Stimulated activated CD4-positive, alpha-beta T cell treated with anti-CD3 and anti-CD28 coated beads, Interleukin-2, amount 100 ng/mL, for 24 hours (primary cell): Measurements from ENCODE around the gene IRF9.

Experiments used
- DNase-seq, 2 donors: peaks; one replicate each; pipeline ENCODE4 v3.0.0-alpha.2; 2020

Gene IRF9

DNA sequence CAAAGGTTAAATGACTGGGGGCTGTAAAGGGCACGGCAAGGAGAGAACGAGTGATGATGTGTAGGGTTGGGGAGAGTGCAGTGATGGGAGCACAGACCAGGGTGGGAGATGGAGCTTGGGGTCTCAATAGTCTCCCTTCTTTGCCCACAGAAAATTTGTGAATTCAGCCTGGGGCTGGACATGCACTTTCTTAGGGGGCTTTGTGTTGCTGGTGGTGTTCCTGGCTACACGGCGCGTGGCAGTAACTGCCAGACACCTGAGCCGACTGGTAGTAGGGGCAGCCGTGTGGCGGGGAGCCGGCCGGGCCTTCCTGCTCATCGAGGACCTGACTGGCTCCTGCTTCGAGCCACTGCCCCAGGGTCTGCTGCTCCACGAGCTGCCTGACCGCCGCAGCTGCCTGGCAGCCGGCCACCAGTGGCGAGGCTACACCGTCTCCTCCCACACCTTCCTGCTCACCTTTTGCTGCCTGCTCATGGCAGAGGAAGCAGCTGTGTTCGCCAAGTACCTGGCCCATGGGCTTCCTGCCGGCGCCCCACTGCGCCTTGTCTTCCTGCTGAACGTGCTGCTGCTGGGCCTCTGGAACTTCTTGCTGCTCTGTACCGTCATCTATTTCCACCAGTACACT is 28.9 kb upstream of the IRF9 start:
- peak in 1 of 2 donors; percentile 27 for DNase-seq

DNA sequence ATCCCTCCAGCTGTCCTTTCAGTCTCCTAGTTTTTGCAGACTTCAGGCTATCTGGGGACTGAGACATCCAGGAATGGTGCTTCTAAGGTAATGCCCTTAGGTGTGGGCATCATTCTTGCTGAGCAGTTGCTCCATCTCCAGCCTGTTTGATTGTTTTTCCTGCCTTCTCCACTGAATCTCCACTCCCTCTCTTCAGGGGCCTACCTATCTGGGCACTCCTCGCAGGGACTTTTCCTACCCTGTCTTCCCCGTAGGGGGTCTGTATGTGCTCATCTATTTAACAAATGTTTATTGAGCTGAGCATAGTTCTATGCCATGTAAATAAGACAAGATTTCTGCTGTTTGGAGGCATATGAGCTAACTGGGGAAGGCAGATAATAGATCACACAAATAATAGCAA is 28.1 kb upstream of the IRF9 start:
- no peak for DNase-seq

DNA sequence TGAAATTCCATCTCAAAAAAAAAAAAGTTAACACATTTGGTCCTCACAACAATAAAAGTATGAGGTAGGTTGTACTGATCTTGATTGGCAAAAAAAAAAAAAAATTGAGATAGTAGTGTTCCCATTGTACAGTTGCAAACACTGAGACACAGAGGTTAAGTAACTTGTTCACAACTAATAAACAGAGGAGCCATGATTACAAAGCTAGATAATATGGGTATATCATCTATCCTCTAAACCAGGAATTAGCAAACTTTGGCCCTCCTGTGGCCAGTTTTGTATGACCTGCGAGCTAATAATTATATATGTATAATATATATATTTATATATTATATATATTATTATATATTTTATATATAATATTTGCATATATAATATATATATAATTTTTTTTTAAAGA is 27.3 kb upstream of the IRF9 start:
- no peak for DNase-seq

DNA sequence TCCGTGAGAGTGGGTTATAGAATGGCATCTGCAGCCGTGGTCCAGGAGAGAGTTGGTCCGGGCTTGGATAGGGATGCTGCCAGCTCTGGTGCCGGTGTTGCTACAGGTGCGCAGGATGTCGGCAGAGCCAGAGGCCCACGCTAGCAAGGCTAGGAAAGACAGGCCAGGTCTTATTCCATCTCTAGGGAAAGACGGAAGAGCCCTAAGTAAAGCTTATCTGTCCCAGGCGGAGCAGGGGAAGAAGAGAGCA is 25.6 kb upstream of the IRF9 start:
- DNase-seq: no peak

DNA sequence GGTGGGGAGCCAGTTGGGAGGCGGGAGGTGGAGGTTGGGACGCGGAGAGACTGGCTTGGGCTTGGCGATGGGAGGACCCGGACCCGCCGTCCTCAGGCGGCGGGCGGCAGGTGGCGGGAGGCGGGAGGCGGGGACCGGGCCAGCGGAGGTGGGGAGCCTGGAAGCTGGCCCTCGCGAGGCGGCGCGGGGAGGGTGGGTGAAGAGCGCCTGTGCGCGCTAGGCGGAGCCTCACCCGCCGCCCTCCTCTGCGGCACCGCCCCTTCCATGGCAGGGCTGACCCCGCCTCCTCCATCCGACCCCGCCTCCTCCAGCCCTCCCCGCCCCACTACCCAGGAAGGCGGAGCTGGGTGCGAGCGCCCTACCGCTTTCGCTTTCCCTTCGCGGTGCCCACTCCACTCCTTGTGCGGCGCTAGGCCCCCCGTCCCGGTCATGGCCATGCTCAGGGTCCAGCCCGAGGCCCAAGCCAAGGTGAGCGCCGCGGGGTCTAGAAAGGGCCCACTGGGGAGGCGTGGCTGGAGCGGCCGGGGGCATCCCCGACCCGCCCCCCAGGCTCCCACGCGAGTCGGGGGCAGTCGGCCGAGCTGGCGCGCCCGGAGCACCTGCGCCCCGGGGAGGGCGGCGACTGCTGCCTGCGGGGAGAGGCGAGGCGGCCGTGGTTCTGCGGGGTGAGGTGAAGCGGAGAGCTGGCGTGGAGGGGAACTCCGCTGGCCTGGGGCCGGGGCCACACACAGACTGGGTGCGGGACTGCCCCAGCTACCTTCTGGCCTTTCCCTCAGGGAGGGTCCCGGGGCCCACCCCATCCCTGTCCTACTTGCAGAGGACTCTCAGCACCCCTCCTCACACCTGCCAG is 25.0 kb upstream of the IRF9 start, which contains the start of gene PSME1:
Gene PSME1, plus strand, starts transcription at position 361 of the 850 bp plus-strand sequence. Its CDS starts 69 bp downstream, at position 430.
- peak; percentile 94 to 95 for DNase-seq

DNA sequence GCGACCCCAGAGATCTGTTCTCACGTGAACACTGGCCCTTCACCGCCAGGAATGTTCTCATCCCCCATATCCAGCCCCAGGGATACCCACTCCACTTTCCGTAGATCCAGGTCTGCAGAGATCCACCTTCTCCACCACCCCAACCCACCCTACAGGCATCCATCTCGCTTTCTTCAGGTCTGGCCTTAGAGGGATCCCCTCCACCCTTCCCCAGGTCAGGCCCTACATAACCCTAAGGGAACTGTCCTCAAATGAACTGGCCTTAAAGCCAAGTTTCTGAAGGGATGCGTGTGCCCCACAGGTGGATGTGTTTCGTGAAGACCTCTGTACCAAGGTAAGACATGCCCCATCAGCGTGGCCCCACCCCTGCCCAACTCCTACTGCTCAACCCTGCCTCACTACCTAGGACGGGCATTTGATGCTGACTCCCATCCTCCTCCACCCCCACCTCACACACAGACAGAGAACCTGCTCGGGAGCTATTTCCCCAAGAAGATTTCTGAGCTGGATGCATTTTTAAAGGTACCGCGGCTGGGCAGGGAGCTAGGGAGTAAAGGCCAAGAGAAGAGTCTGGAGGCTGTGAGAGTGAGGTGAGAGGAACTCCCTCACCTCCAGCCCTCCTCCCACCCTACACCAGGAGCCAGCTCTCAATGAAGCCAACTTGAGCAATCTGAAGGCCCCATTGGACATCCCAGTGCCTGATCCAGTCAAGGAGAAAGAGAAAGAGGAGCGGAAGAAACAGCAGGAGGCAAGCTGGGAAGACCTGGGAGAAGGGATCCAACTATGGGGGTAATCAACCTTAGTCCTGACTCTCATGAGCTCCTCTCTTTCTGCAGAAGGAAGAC is 24.2 kb upstream of the IRF9 start:
- peak in 1 of 2 donors; percentile 34 for DNase-seq

DNA sequence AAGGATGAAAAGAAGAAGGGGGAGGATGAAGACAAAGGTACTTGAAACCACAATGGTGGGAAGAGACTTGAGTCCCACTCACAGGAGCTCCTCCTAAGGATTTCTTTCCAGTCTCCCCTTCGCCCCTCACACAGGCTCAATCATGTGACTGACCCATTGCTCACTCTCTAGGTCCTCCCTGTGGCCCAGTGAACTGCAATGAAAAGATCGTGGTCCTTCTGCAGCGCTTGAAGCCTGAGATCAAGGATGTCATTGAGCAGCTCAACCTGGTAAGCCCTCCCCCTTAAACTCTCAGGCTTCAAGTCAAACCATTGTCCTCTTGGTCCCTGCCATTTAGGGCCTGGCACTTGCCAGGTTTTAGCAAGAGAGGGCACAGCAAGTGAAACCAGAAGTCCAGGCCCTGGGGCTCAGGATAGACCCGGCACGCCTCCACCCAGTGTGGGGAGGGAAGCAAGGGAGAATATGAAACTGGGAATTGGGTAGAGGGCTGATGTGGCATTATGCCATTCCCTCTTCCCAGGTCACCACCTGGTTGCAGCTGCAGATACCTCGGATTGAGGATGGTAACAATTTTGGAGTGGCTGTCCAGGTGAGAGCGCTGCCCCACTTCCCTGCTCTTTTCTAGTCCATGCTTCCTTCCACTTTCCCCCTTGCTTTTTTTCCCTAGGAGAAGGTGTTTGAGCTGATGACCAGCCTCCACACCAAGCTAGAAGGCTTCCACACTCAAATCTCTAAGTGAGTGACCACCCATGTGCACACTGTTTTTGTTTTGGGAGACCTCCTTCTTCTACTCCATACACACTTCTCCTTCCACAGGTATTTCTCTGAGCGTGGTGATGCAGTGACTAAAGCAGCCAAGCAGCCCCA is 23.3 kb upstream of the IRF9 start:
- no peak for DNase-seq

DNA sequence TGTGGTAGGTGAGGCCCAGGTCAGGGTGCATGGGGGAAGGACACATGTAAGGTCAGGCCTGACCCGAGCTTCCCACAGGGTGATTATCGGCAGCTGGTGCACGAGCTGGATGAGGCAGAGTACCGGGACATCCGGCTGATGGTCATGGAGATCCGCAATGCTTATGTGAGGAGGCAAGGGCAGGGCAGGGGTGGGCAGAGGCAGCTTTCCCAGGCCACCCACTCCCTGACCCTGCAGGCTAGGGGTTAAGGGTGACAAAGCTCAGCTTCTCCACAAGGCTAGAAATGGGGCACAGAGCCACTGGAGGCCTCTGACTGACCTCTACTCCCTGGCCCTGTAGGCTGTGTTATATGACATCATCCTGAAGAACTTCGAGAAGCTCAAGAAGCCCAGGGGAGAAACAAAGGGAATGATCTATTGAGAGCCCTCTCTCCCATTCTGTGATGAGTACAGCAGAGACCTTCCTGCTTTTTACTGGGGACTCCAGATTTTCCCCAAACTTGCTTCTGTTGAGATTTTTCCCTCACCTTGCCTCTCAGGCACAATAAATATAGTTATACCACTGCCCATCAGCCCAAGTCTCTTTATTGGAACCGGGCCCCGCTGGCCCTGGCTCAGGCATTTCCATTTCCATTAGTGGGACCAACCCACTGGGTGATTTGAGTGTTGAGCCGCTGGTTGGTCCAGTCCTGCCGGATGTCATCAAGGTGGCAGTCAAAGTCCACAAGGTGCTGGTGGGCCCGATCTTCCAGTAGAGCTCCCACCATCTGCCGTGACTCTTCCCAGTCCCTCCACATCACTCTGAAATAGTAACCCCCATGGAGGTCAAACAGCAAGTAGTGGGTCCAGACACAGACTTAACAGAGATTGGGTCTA is 22.4 kb upstream of the IRF9 start:
- no peak for DNase-seq

DNA sequence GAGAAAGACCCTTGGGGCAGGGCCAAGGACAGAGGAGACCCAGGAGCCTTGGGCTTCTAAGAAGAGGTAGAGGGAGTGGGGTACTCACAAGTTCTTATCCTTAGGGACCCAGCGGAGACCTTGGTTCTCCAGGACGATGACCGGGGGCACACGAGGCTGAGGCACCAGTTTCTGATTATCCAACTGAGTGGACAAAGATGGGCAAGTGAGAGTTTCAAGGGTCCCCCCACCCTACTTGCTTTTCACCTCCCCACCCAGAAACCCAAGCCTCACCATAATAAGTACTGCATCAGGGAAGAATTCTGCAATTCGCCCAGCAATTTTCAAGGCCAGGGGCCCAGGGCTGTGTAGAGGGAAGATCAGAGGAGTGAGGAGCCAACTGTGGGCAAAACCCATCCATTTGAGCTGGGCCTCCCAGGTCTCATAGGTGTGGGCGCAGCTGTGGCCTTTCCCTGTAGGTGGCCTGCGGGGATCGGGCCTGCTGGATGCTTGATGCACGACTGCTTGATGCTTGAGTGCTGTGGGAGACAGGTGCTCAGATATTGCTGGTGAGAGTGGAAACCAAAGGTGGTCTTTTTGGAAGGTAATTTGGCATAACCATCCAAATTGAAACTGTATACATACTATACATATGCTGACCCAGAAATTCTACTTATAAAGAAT is 21.7 kb upstream of the IRF9 start:
- DNase-seq: peak in 1 of 2 donors; percentile 45

DNA sequence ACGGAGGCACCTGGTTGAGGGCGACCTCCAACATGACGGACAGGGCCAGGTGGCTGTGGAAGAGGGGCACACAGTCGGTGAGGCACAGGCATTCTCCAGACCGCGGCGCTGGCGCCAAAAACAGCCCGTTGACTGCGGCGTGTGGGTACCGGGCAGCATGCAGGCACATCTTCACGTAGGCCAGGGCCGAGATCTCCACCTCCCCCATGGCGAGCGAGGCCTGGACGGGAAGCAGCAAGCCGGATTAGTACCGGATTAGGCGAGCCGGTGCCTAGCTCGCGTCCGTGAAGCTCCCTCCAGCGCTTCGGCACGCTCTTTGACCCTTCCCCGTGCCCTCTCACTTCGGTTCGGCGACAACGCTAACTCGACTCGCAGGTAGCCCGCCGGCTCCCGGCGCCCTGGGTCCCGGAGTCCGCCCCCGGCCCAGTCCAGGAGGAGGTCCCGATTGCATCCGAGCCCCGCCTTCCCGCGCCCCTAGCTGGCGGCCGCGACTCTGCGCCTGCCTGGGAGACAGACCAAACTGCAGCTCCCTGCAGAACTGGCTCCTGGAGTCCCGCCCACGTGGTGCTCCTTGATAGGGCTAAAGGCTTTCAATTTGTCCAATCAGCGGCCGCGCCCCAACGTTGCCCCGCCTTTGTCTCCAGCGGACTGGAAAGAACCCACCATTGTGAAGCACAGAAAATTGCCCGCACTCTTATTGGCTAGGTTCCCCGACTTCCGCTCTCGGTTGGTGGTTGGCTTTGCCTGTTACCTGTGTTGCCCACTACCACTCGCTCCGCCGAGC is 19.8 kb upstream of the IRF9 start, which contains the start of gene EMC9:
Gene EMC9, minus strand, starts transcription at position 495 of the 784 bp plus-strand sequence. Its CDS starts 287 bp downstream, at position 208.
- DNase-seq: peak; percentile 100

DNA sequence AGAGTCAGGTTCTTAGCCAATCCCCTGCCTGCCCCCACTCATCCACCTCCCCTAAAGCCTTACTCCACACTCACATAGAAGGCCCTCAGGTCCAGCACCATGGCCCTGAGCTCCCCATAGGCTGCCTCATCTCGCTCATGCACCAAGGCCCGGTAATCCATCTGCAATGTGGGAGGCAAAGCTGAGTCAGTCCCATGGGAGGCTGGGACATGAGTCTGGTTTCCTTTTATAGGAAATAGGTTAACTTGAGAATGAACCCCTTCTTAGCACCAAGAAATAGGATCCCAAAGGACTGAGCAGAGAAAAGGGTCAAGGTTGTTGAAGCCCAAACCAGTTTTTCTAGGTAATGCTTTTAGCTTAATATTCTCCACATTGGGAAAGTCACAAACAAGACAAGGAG is 17.6 kb upstream of the IRF9 start:
- no peak for DNase-seq

DNA sequence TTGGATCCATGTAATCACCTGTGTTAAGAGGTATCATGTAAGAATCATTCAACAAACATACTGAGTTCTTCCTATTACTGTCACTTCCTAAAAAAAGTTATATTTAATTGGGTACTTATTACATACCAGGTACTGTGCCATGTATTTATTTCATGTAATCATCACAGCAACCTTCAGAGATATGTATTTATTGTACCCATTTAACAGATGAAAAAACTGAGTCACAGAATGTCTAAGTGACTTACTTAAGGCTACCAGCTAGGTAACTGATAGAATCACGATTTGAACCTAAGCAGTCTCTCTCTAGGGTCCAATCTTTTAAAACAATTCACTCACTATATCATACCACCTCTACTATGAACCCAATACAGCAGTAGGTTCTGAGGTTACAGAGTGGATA is 16.6 kb upstream of the IRF9 start:
- no peak for DNase-seq

DNA sequence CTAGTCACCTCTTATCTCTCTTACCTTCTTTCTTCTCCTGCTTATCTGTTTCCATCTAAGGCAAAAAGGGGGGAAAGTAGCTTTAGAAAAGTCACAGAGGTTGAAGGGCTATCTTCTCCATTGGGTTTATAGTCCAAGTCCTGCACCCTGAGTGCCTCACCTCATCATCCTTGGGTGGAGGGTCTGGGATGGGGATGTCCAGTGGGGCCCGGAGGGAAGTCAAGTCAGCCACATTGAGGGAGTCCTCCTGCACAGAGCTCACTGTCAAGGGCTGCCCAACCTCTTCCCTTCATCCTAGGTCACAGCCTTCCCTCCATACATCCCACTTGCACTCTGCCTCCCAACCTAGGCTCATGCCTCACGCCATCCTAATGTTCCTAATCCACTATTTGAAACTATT is 15.8 kb upstream of the IRF9 start:
- DNase-seq: no peak

DNA sequence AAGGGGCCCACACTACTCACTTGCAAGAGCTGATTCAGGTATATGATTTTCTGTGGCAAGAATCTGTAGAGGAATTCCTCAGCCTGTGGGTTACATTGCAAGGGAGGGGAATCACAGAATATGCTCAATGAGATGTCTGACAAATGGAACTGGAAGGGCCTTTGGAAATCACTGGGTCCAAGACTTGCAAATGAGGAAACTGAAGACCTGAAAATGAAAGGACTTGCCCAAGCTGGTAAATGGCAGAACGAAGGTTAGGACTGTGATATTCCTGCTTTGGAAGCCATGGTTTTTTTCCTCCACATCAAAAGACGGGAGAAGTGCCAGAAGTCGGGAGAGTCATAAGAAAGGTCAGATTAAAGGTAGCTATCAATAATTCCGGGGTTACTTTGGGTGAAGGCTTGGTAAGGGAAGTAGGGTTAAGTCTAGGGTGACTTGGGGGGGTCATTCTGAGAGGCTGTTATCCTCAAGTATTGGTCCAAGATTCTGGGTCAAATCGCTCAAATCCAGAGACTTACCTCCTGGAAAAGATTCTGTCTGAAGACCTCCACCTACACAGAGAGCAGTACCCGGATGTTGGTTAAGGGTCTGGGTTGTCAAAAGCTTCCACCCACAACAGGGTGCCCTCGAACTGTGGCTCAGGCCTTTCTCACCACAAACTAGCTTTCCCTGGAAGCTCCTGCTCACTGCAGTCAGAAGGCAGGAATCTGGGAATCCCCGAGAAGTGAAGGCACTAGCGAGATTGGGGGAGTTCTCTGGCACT is 15.2 kb upstream of the IRF9 start:
- peak in 1 of 2 donors; percentile 14 for DNase-seq

DNA sequence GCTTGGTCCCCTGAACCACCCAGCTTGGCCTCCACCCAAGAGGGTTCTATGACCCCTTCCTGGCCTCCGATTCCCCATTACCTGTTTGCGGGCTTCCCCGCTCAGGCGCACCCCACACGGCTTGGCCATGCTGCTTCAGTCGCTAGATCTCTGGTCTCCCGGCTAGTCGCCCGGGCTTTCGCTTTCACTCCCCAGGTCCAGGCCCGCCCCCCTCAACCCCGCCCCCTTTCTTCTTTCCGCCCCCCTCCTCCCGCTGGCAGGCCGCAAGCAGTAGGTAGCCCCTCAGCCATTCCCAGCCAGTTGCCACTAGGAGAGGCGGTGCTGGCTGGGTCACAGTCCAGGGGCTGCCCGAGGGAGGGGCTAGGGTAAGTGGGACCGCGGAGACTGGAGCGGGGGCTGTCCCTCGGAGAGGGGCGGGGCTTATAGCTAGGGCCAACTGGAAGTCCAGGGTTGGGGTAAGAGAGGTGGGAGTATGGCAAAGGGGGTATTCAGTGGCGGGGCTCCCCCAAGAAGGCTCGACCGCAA is 14.6 kb upstream of the IRF9 start, which contains the start of gene PSME2:
Gene PSME2, minus strand, starts transcription at position 158 of the 525 bp plus-strand sequence. Its CDS starts 29 bp downstream, at position 129.
- peak; percentile 89 to 93 for DNase-seq

DNA sequence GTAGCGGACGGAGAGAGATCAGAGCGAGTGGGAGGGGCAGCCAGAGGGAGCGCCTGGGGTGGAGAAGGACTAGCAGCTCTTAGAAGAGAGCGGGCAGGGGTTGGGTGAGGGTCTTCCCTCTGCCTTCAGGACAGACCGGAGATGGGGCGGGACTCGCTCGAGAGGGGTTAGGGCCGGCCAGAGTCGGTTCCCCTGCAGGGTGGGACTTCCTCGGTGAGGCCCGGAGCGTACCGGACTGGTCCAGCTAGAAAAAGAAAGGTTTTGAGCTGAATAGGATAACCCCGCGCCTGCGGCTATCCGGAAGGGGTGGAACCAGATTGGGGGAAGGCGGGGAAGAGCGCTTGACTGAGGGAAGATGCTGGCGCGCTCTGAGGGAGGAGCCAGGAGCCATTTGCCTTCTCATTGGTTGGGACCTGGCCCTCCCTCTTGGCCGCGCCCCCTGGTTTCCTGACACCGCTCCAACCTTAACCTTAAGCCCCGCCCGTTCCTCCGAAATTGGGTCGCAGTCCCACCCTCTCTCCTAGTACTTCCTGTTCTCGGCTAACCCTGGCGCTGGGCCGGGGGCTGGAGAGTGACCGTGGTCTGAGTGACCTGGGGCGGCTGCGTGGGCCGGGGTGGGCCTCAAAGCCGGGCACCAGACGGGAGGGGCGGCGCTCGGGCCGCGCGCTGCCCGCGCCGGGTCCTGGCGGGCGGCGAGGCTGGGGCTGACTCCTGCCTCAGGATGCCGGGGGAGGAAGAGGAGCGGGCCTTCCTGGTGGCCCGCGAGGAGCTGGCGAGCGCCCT is 13.9 kb upstream of the IRF9 start, which contains the start of gene RNF31:
Gene RNF31, plus strand, starts transcription at position 521 of the 783 bp plus-strand sequence. Its CDS starts 201 bp downstream, at position 722.
- peak; percentile 98 for DNase-seq

DNA sequence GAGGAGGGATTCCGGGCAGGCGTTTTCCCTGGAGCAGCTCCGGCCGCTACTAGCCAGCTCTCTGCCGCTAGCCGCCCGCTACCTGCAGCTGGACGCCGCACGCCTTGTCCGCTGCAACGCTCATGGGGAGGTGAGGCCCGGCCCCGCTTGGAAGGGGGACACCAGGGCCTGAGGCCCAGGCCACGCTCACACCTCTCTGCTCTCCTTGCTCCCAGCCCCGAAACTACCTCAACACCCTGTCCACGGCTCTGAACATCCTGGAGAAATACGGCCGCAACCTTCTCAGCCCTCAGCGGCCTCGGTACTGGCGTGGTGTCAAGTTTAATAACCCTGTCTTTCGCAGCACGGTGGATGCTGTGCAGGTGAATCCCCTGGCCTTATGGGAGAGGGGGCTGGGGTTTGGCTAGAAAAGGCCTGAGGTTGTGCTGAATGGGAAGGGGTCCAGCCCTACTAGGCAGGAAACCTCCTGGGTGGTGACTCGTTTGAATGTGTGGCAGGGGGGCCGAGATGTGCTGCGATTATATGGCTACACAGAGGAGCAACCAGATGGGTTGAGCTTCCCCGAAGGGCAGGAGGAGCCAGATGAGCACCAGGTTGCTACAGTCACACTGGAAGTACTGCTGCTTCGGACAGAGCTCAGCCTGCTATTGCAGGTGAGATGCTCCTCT is 13.2 kb upstream of the IRF9 start:
- DNase-seq: no peak
